Ascending aorta (tissue), 2 donors: ENCODE data around the gene MSI2. TPM values are rescaled to one million over a fixed set of nuclear protein-coding genes. Genes with fewer than 3 reads are reported as not detected.
A peak's percentile ranks its signal among the peaks of the same experiment; 100 is the strongest.

Experiments used
- DNase-seq, 2 donors: peaks; one replicate each; pipeline ENCODE4 v3.0.0-alpha.2; 2019; ENCODE audit warnings: low spot score in 2 of 2
- H3K27ac ChIP-seq, 2 donors: fragments of 200-600 bp; sonication (generic); one replicate each; pipeline ENCODE4 v1.5.1; 2016 to 2017; ENCODE audit warnings: mild to moderate bottlenecking in 1 of 2
- H3K27me3 ChIP-seq: fragments of 200-600 bp; sonication (generic); one replicate; pipeline ENCODE4 v1.5.1; 2017
- H3K36me3 ChIP-seq, 2 donors: fragments of 200-600 bp; sonication (generic); one replicate each; pipeline ENCODE4 v1.5.1; 2016
- H3K4me1 ChIP-seq, 2 donors: fragments of 200-600 bp; sonication (generic); one replicate each; pipeline ENCODE4 v1.5.1; 2016 to 2017; ENCODE audit warnings: mild to moderate bottlenecking in 1 of 2
- H3K4me3 ChIP-seq, 2 donors: fragments of 200-600 bp; sonication (generic); one replicate each; pipeline ENCODE4 v1.5.1; 2016 to 2017; ENCODE audit warnings: mild to moderate bottlenecking in 1 of 2
- H3K9me3 ChIP-seq, 2 donors: fragments of 200-600 bp; sonication (generic); one replicate each; pipeline ENCODE4 v1.5.1; 2016
- intact Hi-C: fragments of 100-400 bp; cut with DNase I; formaldehyde crosslinking; loops from one replicate; pipeline ENCODE4 v1.15.1; 2023
- total RNA-seq: library from RNA; depleted of rRNA; stranded (reverse); fragments of >200 nt; gene quantifications from one replicate; pipeline ENCODE4 v1.1.0, GENCODE V29; 2016
- TF ChIP-seq, protein P1 (sequence below), 3 experiments: fragments of 200-600 bp in 2 of 3; fragments of 450-650 bp in 1 of 3; sonication (generic) in 2 of 3; IDR thresholded peaks; one replicate each; pipeline ENCODE4 v1.5.1; 2016 to 2019; ENCODE audit warnings: antibody characterized with exemption in 3 of 3, mild to moderate bottlenecking in 1 of 3, moderate library complexity in 1 of 3

The MSI2 gene
- total RNA-seq, 1 donor from 2014 or later = 11.7 TPM

DNA sequence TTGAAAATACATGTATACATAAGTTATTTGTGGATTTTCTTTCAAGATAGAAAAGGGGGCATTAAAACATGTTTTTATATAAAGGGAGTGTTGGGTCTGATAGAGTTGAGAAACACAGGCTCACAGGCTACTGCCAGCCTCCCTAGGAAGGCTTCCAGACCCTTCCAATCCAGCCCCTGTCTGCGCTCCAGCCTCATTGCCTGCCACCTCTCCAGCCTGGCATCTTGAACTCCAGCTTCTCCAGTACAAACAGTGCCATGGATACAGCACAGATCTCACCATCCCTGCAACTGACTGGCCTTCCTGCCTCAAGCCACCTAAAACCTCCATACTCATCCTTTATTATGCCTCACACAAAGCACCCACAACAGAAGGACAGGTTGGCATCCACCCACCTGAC lies 448.1 kb downstream of the MSI2 start:
- H3K27ac ChIP-seq = no peak overlapping the region
- H3K9me3 ChIP-seq = no peaks in the 10 kb centered on the region
- H3K36me3 ChIP-seq = no peaks in the 10 kb centered on the region
- intact Hi-C loops = no loop called here
- no peaks in the 10 kb centered on the region for H3K27me3 ChIP-seq
- peak in 1 of 2 donors; percentile 7 for DNase-seq
- TF ChIP-seq, protein P1, sequence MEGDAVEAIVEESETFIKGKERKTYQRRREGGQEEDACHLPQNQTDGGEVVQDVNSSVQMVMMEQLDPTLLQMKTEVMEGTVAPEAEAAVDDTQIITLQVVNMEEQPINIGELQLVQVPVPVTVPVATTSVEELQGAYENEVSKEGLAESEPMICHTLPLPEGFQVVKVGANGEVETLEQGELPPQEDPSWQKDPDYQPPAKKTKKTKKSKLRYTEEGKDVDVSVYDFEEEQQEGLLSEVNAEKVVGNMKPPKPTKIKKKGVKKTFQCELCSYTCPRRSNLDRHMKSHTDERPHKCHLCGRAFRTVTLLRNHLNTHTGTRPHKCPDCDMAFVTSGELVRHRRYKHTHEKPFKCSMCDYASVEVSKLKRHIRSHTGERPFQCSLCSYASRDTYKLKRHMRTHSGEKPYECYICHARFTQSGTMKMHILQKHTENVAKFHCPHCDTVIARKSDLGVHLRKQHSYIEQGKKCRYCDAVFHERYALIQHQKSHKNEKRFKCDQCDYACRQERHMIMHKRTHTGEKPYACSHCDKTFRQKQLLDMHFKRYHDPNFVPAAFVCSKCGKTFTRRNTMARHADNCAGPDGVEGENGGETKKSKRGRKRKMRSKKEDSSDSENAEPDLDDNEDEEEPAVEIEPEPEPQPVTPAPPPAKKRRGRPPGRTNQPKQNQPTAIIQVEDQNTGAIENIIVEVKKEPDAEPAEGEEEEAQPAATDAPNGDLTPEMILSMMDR (IDR thresholded peaks at IDR 0.05) = no peak
- no peak overlapping the region for H3K4me3 ChIP-seq
- no peaks in the 10 kb centered on the region for H3K4me1 ChIP-seq

DNA sequence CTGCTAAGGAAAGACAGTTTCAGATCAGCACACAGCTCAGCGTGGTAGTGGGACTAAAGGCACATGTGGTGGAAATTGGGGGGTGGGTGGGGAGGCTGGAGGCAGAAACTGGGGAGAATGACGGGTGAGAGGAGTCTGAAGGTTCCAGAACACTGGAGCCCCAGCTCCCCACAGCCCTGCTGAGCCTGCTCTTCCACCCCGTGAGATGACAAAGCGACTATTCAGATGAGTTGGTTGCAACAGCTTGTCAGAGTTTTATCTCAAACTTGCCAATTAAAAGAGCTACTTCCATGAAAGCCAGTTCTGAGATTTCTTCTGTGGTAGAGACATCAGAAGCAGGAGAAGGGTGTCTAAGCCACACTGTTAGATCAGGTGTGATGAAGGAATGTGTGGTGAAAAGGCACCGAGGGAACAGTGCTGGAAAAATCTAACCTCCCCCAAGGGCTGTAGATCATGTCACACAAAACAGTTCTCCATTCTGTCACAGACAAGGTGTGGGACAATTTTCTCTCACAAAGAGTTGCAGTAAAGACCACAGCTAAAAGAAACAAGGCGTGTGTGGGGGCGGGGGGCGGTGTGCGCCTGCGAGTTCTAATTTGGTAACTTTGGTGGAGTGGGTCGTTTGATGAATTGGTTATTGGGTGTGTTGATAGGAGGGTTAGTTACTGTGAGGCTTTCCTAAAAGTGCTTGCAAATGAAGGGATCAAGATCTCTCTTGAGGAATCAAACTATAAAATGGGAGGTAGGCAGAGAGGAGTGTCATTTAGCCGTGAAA lies 449.8 kb downstream of the MSI2 start:
- H3K4me3 ChIP-seq = no peak overlapping the region
- no peaks in the 10 kb centered on the region for H3K4me1 ChIP-seq
- intact Hi-C loops = no loop called here
- peak in 1 of 2 donors; percentile 2 for DNase-seq
- no peaks in the 10 kb centered on the region for H3K9me3 ChIP-seq
- H3K36me3 ChIP-seq = no peaks in the 10 kb centered on the region
- H3K27me3 ChIP-seq = no peaks in the 10 kb centered on the region
- TF ChIP-seq, protein P1 (IDR thresholded peaks at IDR 0.05) = no peak
- no peak overlapping the region for H3K27ac ChIP-seq

DNA sequence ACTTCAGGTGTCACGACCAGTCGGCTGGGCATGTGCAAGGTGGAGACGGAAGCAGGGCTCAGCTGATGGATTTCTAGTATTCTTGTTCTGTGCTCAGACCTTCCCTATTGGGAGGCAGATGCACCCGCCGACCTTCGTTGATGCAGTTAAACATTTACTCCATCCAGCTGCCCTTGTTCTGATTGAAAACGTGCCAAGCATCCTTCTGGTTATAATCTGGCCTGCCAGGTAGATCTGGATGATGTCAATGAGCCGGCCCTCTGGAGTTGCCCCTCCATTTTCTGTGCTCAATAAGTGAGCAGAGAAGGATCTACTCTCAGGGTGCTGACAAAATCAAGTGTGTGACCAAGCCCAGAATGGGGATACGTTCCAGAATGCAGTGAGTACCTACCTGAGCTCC lies 450.4 kb downstream of the MSI2 start:
- Histone ChIP-seq H3K27me3 (no peaks in the 10 kb centered on the region), H3K4me3 (no peak overlapping the region), H3K9me3 (no peaks in the 10 kb centered on the region), H3K36me3 (no peaks in the 10 kb centered on the region), H3K4me1 (no peaks in the 10 kb centered on the region), H3K27ac (no peak overlapping the region)
- DNase-seq = peak in 1 of 2 donors; percentile 39
- TF ChIP-seq, protein P1 (IDR thresholded peaks at IDR 0.05) = no peak
- intact Hi-C loops = no loop called here

DNA sequence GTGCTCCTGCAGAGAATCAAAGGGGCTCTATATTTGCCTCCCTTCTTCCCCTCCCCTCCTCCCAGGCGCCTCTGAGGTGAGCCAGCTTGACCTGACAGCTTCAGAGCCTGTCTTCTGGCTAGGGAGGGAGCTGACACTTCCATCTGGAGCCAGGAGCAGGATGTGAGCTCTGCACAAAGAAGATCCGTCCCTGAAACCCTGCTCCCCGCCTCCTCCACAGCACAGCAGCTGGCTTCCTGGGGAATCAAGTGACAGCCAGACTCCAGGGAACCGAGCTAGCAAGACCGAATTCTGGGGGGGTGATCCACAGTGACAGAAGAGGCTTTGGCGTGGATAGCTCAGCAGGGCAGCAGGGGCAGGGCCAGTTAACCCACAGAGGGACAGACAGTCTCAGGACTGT lies 451.6 kb downstream of the MSI2 start:
- intact Hi-C loops = no loop called here
- no peak overlapping the region for H3K4me3 ChIP-seq
- H3K9me3 ChIP-seq = no peaks in the 10 kb centered on the region
- TF ChIP-seq, protein P1 (IDR thresholded peaks at IDR 0.05) = no peak
- no peak overlapping the region for H3K27ac ChIP-seq
- no peaks in the 10 kb centered on the region for H3K36me3 ChIP-seq
- H3K27me3 ChIP-seq = no peaks in the 10 kb centered on the region
- H3K4me1 ChIP-seq = no peaks in the 10 kb centered on the region
- peak in 1 of 2 donors; percentile 49 for DNase-seq

DNA sequence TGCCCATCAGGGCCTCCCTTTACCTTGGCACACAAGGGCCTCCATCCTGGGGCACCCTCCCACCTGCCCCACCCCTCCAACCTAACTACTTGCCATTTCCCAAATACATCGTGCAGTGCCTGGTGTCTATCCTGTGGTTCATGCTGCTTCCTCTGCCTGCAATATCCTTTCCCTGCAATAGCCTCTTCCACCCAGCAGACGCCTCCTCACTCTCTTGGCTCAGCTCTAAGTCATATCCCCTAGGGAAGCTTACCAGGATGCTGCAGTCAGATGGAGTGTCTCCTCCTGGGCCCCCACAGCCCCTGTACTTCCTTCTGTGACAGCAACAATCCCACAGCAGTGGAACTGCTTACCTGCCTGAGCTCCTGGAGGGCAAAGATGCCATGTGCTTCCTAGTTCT lies 452.1 kb downstream of the MSI2 start:
- DNase-seq = peak in 1 of 2 donors; percentile 40
- TF ChIP-seq, protein P1 (IDR thresholded peaks at IDR 0.05) = no peak
- no peak overlapping the region for H3K27ac ChIP-seq
- no peaks in the 10 kb centered on the region for H3K27me3 ChIP-seq
- no peaks in the 10 kb centered on the region for H3K36me3 ChIP-seq
- H3K9me3 ChIP-seq = no peaks in the 10 kb centered on the region
- H3K4me3 ChIP-seq = no peak overlapping the region
- H3K4me1 ChIP-seq = no peaks in the 10 kb centered on the region
- intact Hi-C loops = no loop called here
